NCI-H524 (cell line): ENCODE results near the gene NECAP2.
"Not testable (repeated sequence)": the region's sequence is repeated elsewhere in the genome, so short reads cannot be mapped to it uniquely, and the experiment has no call there.

Experiments used
- DNase-seq, 2 experiments: peaks; one replicate each; lab custom pipeline; 2025; lab: John Stamatoyannopoulos, UW

The NECAP2 gene

DNA sequence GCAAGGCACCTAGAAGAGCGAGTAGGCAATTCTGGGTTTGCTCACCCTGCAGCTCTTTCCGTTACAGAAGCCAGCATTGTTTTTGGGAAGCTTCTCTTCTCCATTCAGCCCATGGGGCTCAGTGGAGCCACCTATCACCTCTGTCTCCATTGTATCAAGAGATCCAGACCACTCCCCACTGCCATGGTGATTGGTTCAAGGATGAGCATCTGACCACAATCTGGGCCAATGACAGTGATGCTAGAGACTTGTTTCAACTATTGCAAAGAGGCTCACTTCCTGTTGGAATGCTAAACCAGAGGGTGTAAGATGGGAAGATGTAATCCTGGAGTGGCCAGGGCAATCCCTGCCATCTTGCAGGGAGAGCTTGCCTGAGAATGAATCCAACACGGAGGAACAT lies 9.9 kb upstream of the NECAP2 start:
- DNase-seq, result peak in 1 of 2 experiments; percentile 22

- no peak for DNase-seq
These were observed 7.5 kb upstream of the NECAP2 start for GRCh38 chr1:16433030-16433429.

DNA sequence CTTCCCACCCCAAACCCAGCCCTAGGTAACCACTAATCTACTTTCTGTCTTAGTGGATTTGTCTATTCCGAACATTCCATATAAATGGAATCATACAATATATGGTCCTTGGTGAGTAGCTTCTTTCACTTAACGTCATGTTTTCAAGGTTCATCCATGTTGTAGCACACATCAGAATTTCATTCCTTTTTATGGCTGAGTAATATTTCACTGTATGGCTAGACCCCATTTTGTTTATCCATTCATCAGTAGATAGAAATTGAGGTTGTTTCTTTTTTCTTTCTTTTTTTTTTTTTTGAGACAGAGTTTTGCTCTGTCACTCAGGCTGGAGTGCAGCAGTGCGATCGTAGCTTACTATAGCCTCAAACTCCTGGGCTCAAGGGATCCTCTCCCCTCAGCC lies 6.5 kb upstream of the NECAP2 start:
- no peak for DNase-seq

DNA sequence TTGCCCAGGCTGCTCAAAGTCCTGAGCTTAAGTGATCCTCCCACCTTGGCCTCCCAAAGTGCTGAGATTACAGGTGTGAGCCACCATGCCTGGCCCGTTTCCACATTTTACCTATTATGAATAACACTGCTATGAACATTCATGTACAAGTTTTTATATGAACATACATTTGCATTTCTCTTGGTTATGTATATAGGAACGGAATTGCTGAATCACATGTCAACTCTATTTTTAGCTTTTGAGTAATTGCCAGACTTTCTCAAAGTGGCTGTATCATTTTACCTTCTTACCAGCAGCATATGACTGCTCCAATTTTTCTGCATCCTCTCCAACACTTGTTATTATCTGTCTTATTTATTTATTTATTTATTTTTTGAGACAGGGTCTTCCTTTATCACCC lies 6.0 kb upstream of the NECAP2 start:
- DNase-seq, result no peak

GRCh38 chr1:16436946-16437474 lies 3.5 kb upstream of the NECAP2 start, which contains the start of gene SPATA21:
SPATA21 (minus strand) TSS chr1:16437424; CDS start chr1:16431371, 6,053 bp downstream.
- DNase-seq, result no peak

DNA sequence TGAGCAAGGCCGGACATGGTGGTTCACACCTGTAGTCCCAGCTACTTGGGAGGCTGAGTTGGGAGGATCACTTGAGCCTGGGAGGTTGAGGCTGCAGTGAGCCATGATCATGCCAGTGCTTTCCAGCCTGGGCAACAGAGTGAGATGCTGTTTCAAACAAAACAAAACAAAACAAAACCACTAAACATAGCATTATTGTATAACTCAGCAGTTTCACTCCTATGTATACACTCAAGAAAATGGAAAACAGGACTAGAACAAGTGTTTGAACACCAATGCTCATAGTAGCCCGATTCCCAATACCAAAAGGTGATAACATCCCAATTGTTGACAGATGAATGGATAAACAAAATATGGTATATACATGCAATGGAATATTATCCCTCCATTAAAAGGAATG lies 2.0 kb upstream of the NECAP2 start:
- no peak for DNase-seq

DNA sequence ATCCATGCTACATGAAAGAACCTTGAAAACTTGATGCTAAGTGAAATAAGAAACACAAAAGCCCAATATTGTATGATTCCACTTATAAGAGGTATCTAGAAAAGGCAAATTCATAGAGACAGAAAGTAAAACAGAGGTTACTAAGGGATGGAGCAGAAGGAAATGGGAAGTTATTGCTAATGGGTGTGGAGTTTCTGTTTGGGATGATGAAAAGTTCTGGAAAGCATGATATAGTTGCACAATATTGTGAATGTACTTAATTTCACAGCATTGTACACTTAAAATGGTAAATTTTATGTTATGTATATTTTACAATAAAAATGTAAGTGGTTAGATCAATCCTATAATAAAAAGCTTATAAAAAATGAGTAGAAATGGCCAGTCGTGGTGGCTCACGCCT lies 1.6 kb upstream of the NECAP2 start:
- DNase-seq, result no peak

DNA sequence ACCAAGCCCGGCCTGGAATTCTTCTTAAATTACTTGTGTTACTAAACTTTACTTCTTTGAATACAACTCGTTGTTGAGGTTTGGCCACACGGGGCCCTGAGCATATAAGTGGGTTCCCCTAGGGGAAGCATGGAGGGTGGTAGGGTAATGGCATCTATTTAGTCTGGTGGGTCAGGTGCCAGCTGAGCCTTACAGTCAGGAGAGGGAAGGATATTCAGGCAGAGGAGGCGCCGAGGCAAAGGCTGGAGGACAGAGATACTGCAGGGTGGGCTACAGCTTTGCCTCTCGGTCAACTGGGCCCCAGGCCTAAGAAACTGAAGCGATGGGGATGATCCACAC lies 424 bp upstream of the NECAP2 start:
- no peak for DNase-seq

- DNase-seq, result no peak
These were observed 750 bp downstream of the NECAP2 start for GRCh38 chr1:16441282-16441665.

- DNase-seq, result no peak
These were observed 1.7 kb downstream of the NECAP2 start for GRCh38 chr1:16442265-16442664.

DNA sequence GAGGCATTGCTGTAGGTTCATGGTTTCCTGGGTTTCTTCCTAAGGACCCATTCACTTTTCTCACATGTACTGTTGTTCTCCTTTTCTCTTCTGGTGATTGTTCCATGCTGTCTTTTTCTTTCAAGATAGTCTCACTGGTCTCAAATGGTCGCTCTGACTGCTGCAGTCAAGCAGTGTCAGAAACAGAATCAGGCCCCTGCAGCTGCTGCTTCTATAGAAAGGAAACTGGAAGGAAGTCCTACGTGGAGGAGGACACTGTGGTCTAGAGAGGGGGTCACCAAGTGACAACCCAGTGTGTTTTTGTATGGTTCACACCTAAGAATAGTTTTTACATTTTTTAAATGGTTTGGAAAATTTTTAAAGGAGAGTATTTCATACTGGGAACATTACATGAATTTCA lies 2.4 kb downstream of the NECAP2 start:
- no peak for DNase-seq

- no peak for DNase-seq
These were observed 3.6 kb downstream of the NECAP2 start for GRCh38 chr1:16443975-16444770.

DNA sequence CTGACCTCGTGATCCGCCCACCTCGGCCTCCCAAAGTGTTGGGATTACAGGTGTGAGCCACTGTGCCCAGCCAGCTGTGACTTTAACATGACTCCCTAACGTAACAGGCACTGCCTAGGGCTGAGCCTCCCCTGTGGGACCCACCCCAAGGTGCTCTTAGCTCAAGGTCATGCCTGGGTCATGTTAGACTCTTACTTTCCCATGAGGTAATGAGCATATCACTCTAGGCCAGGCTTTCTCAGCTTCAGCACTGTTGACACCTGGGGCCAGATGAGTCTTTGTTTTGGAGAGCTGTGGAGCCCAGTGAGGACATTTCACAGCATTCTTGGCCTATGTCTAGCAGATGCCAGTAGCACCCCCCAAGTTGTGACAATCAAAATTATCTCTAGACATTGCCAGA lies 4.5 kb downstream of the NECAP2 start:
- no peak for DNase-seq

GRCh38 chr1:16446116-16446515 lies 5.6 kb downstream of the NECAP2 start:
- no peak for DNase-seq

DNA sequence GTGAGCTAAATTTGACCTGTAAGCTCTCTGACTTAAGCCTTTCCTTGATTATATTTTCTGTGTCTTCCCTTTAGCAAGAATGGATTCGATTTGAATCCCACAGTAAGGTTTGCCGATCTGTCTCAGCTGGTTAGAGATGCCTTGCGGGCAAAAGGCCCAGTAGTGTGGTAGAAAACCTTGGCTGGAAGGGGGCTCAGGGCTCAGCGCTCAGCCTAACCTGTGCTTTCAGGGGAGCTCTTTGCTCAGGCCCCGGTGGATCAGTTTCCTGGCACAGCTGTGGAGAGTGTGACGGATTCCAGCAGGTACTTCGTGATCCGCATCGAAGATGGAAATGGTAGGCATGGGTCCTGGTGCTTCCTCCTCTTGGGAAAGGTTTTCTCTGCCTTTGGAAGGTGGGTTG lies 7.1 kb downstream of the NECAP2 start:
- no peak for DNase-seq

- DNase-seq, result no peak
These were observed 8.5 kb downstream of the NECAP2 start for GRCh38 chr1:16449065-16449464.

DNA sequence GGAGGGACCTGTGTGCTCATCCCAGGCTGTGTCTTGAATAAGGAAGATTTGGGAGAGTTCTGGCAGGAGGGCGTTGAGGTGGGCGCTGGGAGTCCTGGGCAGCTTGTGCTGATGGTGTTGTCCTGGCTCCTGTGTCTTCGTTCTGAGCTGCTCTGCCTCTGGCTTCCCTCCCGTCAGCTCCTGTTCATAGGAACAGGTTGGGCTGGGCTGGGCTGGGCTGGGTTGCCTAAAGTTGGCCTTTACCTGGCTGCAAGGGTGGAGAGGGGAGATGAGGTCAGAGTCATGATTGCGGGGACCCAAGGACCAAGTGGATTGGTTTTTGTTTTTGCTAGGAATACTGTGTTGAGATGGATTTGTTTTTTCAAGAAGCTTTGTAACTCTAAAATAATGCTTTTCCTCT lies 9.1 kb downstream of the NECAP2 start:
- DNase-seq, result no peak

DNA sequence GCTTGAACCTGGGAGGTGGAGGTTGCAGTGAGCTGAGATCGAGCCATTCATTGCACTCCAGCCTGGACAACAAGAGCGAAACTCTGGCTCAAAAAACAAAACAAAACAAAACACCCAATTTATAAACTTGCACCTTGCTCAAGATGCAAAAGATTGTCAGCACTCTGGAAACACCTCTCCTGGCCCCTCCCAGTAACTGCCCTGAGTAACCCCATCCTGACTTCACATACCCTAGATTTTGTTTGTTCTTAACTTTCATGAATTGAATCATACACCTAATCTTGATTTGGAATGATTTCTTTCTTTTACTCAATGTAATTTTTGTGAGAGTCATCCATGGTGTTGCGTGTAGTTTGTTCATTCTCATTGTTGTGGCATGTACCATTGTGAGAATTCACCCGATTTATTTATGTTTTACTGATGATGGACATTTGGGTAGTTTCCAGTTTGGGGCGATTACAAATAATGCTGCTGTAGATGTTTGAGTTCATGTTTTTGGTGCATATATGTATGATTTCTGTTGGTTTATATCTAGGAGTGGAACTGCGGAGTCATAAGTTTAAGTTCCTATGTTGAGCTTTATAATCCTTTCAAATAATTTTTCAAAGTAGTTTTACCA lies 10.4 kb downstream of the NECAP2 start:
- DNase-seq, result no peak

- no peak for DNase-seq
These were observed 11.5 kb downstream of the NECAP2 start for GRCh38 chr1:16451841-16452528.

DNA sequence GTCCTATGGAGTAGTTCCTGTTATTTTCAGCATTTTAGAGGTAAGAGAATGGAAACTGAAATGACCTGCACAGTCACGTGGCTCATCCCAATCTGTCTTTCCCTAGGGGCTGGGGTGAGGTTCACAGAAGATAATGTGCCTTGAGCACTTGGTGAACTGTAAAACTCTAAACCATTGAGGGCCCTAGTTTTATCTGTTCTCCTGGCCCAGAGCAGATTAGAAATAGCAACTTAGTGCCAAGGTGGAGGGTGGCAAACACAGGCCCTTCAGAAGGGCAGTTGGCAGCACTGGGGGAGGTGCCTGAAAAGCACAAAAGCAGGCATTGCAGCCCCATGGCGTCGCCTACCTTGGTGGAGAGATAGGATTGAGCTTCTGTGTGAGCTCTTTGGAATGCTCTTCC lies 14.4 kb downstream of the NECAP2 start:
- DNase-seq, result not testable (repeated sequence)

GRCh38 chr1:16456151-16456550 lies 15.6 kb downstream of the NECAP2 start:
- DNase-seq, result not testable (repeated sequence)

DNA sequence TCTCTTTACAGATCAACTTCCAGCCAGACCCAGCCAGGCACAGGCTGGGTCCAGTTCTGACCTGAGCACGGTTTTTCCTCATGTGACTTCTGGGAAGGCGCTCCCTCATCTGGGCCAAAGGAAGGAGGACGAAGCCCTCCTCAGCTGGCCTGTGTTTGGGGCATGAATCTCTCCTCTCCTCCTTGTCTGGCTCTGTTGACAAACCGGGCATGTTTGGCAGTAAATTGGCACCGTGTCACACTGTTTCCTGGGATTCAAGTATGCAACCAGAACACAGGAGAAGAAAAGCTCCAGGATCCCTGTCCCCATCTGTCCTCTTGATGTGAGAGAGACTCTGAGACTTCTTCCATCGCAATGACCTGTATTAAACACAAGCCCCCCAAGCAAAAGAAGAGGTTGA lies 18.3 kb downstream of the NECAP2 start:
- no peak for DNase-seq

- DNase-seq, result no peak
These were observed 18.9 kb downstream of the NECAP2 start for GRCh38 chr1:16459352-16459925.
